OCI-LY7 (cell line): ENCODE data around the gene PMS2. TPM values are rescaled to one million over a fixed set of nuclear protein-coding genes. Genes with fewer than 3 reads are reported as not detected.

Source experiments
- Bru-seq: library from RNA; stranded (reverse); fragments of 400-500 nt; gene quantifications from one replicate; lab custom pipeline; 2021; lab: Mats Ljungman, UMichigan
- BruChase-seq, 2 experiments: library from RNA; stranded (reverse); fragments of 400-500 nt; gene quantifications; one replicate each; lab custom pipeline; 2021; lab: Mats Ljungman, UMichigan
- BruUV-seq: library from RNA; stranded (reverse); fragments of 400-500 nt; replicated peaks from 2 replicates; lab custom pipeline; 2021; lab: Mats Ljungman, UMichigan
- CTCF ChIA-PET: fragments of 300-600 bp; sonication (Branson Sonifier 250); formaldehyde crosslinking; loops from one replicate; lab custom pipeline; 2022; ENCODE audit warnings: antibody characterized with exemption; ENCODE audit not compliant: unreplicated experiment; lab: Charles Lee
- POLR2A ChIA-PET: fragments of 300-600 bp; sonication (Branson Sonifier 250); formaldehyde crosslinking; loops from one replicate; lab custom pipeline; 2022; ENCODE audit warnings: antibody characterized with exemption; lab: Charles Lee
- DNase-seq: peaks from one replicate; pipeline ENCODE4 v3.0.0-alpha.2; 2015; ENCODE audit warnings: low spot score
- H2AFZ ChIP-seq: fragments of 200-600 bp; sonication (generic), shearing (Covaris generic); 2 replicates; pipeline ENCODE4 v1.6.1; 2014; ENCODE audit warnings: mild to moderate bottlenecking, antibody characterized with exemption, low read length, moderate library complexity
- H3K27ac ChIP-seq: fragments of 200-600 bp; sonication (generic); 2 replicates; pipeline ENCODE4 v1.5.1; 2014; ENCODE audit warnings: mixed run types, low read depth, mild to moderate bottlenecking, moderate library complexity, low read length, inconsistent platforms; ENCODE audit not compliant: poor library complexity, severe bottlenecking
- H3K36me3 ChIP-seq: fragments of 200-600 bp; sonication (generic); 2 replicates; pipeline ENCODE4 v1.6.1; 2014; ENCODE audit warnings: mild to moderate bottlenecking, antibody characterized with exemption, low read length, moderate library complexity, mixed read lengths; ENCODE audit not compliant: insufficient read depth
- H3K4me1 ChIP-seq: fragments of 200-600 bp; sonication (generic); 2 replicates; pipeline ENCODE4 v1.5.1; 2014; ENCODE audit warnings: mild to moderate bottlenecking, low read length; ENCODE audit not compliant: insufficient read depth, poor library complexity, severe bottlenecking
- H3K4me2 ChIP-seq: fragments of 200-600 bp; sonication (generic); 2 replicates; pipeline ENCODE4 v1.6.1; 2014; ENCODE audit warnings: mild to moderate bottlenecking, low read length
- H3K4me3 ChIP-seq: fragments of 200-600 bp; sonication (generic); 2 replicates; pipeline ENCODE4 v1.5.1; 2014; ENCODE audit warnings: mild to moderate bottlenecking, low read depth, low read length; ENCODE audit not compliant: poor library complexity, severe bottlenecking
- H3K79me2 ChIP-seq: fragments of 200-600 bp; sonication (generic); 2 replicates; pipeline ENCODE4 v1.6.1; 2016; ENCODE audit warnings: low read depth, mild to moderate bottlenecking, low read length, moderate library complexity, mixed read lengths; ENCODE audit not compliant: insufficient read depth
- H3K9me2 ChIP-seq: fragments of 200-600 bp; sonication (generic); 2 replicates; pipeline ENCODE4 v1.6.1; 2016; ENCODE audit warnings: mild to moderate bottlenecking, low read length, mixed read lengths; ENCODE audit not compliant: insufficient read depth
- H3K9me3 ChIP-seq: fragments of 200-600 bp; sonication (generic); 2 replicates; pipeline ENCODE4 v1.6.1; 2014; ENCODE audit warnings: mild to moderate bottlenecking, mixed run types, low read length, mixed read lengths
- H4K20me1 ChIP-seq: fragments of 200-600 bp; sonication (generic); 2 replicates; pipeline ENCODE4 v1.6.1; 2014; ENCODE audit warnings: mild to moderate bottlenecking, antibody characterized with exemption, low read length, moderate library complexity, mixed read lengths; ENCODE audit not compliant: insufficient read depth
- EZH2phosphoT487 ChIP-seq: fragments of 200-600 bp; sonication (generic); IDR thresholded peaks from 2 replicates; pipeline ENCODE4 v1.6.1; 2018; ENCODE audit warnings: low read depth, borderline replicate concordance, mild to moderate bottlenecking, mixed run types, antibody characterized with exemption, low read length, moderate library complexity, mixed read lengths
- intact Hi-C: fragments of 100-400 bp; cut with micrococcal nuclease; formaldehyde crosslinking; loops from one replicate; pipeline ENCODE4 v1.10.0; 2022; ENCODE audit not compliant: unreplicated experiment
- long read RNA-seq: library from polyadenylated mRNA; stranded (forward); transcript quantifications from one replicate; pipeline ENCODE4 v2.0.0, GENCODE V29; 2022
- total RNA-seq, 2 experiments: library from RNA; depleted of rRNA in 1 of 2; stranded (reverse); fragments of >200 nt in 1 of 2; shearing (Covaris generic) in 1 of 2; gene quantifications; 2 replicates each; pipeline ENCODE4 v1.2.3, GENCODE V29; 2014 to 2022
- TF ChIP-seq, protein P1 (sequence below): fragments of 200-600 bp; sonication (generic); conservative IDR thresholded peaks from 2 replicates; pipeline ENCODE4 v1.5.1; 2014; ENCODE audit warnings: mild to moderate bottlenecking, antibody characterized with exemption, low read length, moderate library complexity, mixed read lengths

Gene PMS2
- 22.9 and 28.9 TPM in 2 replicates for total RNA-seq (2014; rRNA removed; shearing (Covaris generic))
- total RNA-seq (2022): 37.1 TPM in 2 replicates
- percentile 70 among the genes with signal in this experiment for Bru-seq, nascent RNA
- percentile 64 among the genes with signal in this experiment for BruChase-seq, experiment 1, labeled RNA remaining after a 6-hour chase
- BruChase-seq, experiment 2, labeled RNA remaining after a 2-hour chase: percentile 70 among the genes with signal in this experiment
- long read RNA-seq, partial matches to known transcripts: 2 of 16 reads
- long read RNA-seq, other reads (novel, unspliced or antisense): 10 of 16 reads

- CTCF ChIA-PET: interaction anchor here (1.2 kb wide), 1 partner anchor 18 kb away, joined by 3 read pairs; no protein-coding TSS in a partner anchor
- peaks cover 49% of the 10 kb centered on the region; the same call in 1 of the 2 replicates for H3K36me3 ChIP-seq
- TF ChIP-seq EZH2phosphoT487: no peak
- TF ChIP-seq, protein P1, sequence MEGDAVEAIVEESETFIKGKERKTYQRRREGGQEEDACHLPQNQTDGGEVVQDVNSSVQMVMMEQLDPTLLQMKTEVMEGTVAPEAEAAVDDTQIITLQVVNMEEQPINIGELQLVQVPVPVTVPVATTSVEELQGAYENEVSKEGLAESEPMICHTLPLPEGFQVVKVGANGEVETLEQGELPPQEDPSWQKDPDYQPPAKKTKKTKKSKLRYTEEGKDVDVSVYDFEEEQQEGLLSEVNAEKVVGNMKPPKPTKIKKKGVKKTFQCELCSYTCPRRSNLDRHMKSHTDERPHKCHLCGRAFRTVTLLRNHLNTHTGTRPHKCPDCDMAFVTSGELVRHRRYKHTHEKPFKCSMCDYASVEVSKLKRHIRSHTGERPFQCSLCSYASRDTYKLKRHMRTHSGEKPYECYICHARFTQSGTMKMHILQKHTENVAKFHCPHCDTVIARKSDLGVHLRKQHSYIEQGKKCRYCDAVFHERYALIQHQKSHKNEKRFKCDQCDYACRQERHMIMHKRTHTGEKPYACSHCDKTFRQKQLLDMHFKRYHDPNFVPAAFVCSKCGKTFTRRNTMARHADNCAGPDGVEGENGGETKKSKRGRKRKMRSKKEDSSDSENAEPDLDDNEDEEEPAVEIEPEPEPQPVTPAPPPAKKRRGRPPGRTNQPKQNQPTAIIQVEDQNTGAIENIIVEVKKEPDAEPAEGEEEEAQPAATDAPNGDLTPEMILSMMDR: peak; percentile 36
- POLR2A ChIA-PET: interaction anchor here (0.6 to 2.9 kb wide), 12 partner anchors 8 to 341 kb away, joined by 3 to 9 read pairs (median 4); no protein-coding TSS in a partner anchor
- H2AFZ ChIP-seq: peak within 1 kb of the TSS; percentile 60; the same call in 1 of the 2 replicates
- no peaks in the 10 kb centered on the region for H3K9me2 ChIP-seq
- no peaks in the 10 kb centered on the region for H4K20me1 ChIP-seq
- intact Hi-C loops: loop anchor here (10.0 kb wide), 1 partner anchor 426 kb away; no protein-coding TSS in a partner anchor
- TSS peak; percentile 88 for BruUV-seq
- H3K79me2 ChIP-seq: peaks cover 47% of the 10 kb centered on the region
- H3K27ac ChIP-seq: peak within 1 kb of the TSS; percentile 57
- no peaks in the 10 kb centered on the region for H3K9me3 ChIP-seq
- peaks cover 40% of the 10 kb centered on the region for H3K4me1 ChIP-seq
- H3K4me3 ChIP-seq: peak within 1 kb of the TSS; percentile 91
- peak within 1 kb of the TSS; percentile 82 for H3K4me2 ChIP-seq
- peak; percentile 97 for DNase-seq
These were observed at the start of gene PMS2, which contains the start of gene AIMP2 for GRCh38 chr7:6008668-6009611. TSS of gene PMS2 (minus strand) at chr7:6009049. CDS start at chr7:6009019, 30 bp downstream. TSS of gene AIMP2 (plus strand) at chr7:6009272. CDS start at chr7:6009364, 92 bp downstream.

GRCh38 chr7:6057316-6058129 lies 48.7 kb upstream of the PMS2 start:
- Histone ChIP-seq H3K9me2 (no peaks in the 10 kb centered on the region), H4K20me1 (no peaks in the 10 kb centered on the region; the same call in 1 of the 2 replicates), H3K9me3 (no peaks in the 10 kb centered on the region), H3K4me3 (peak overlapping the region; percentile 99), H3K27ac (no peak overlapping the region), H3K79me2 (peaks cover 25% of the 10 kb centered on the region), H3K4me1 (peaks cover 20% of the 10 kb centered on the region), H3K4me2 (peak overlapping the region; percentile 85), H3K36me3 (peaks cover 34% of the 10 kb centered on the region), H2AFZ (no peak overlapping the region)
- no peak for DNase-seq
- ChIA-PET POLR2A (interaction anchor here (0.5 to 1.7 kb wide), 14 partner anchors 8 to 309 kb away, joined by 3 to 8 read pairs (median 4); partner anchors contain the start of genes AIMP2 and PMS2), CTCF (no interaction called here)
- TF ChIP-seq, protein P1: no peak
- TF ChIP-seq EZH2phosphoT487: no peak
- TSS peak; percentile 72 for BruUV-seq
- intact Hi-C loops: no loop called here
